Neural crest cell (in vitro differentiated cells): Measurements from ENCODE around the gene SETBP1. TPM values are rescaled to one million over a fixed set of nuclear protein-coding genes. Genes with fewer than 3 reads are reported as not detected.

ENCODE experiments used
- DNase-seq: peaks from one replicate; pipeline ENCODE4 v3.0.0; 2021; ENCODE audit warnings: low read depth, mixed read lengths, low spot score
- H3K27ac Mint-ChIP-seq: one replicate; pipeline ENCODE4 v1.8.0; 2021; ENCODE audit warnings: mild to moderate bottlenecking, mixed read lengths; ENCODE audit not compliant: unreplicated experiment
- H3K27me3 Mint-ChIP-seq: 2 replicates; pipeline ENCODE4 v1.8.0; 2021; ENCODE audit warnings: low read depth, mild to moderate bottlenecking, mixed read lengths
- H3K36me3 Mint-ChIP-seq: 2 replicates; pipeline ENCODE4 v1.8.0; 2021; ENCODE audit warnings: low read depth, mild to moderate bottlenecking, mixed read lengths
- H3K4me1 Mint-ChIP-seq: 2 replicates; pipeline ENCODE4 v1.8.0; 2021; ENCODE audit warnings: mixed read lengths
- H3K4me3 Mint-ChIP-seq: one replicate; pipeline ENCODE4 v1.8.0; 2021; ENCODE audit warnings: mild to moderate bottlenecking, mixed read lengths
- H3K9me3 Mint-ChIP-seq: 2 replicates; pipeline ENCODE4 v1.8.0; 2021; ENCODE audit warnings: mixed read lengths
- CTCF ChIP-seq: fragments of 200-600 bp; sonication (generic); conservative IDR thresholded peaks from 2 replicates; pipeline ENCODE4 v1.5.0; 2021; ENCODE audit warnings: antibody characterized with exemption, mild to moderate bottlenecking
- long read RNA-seq: library from polyadenylated mRNA; unstranded; transcript quantifications from one replicate; pipeline ENCODE4 v2.0.0, GENCODE V29; 2020
- total RNA-seq: library from RNA; stranded (reverse); gene quantifications from 2 replicates; pipeline ENCODE4 v1.2.1, GENCODE V29; 2021

The SETBP1 gene
- total RNA-seq = 38.9 and 39.3 TPM in 2 replicates
- long read RNA-seq, partial matches to known transcripts = 2 of 7 reads
- long read RNA-seq, other reads (novel, unspliced or antisense) = 5 of 7 reads

GRCh38 chr18:44680273-44681075, at the start of gene SETBP1:
Gene SETBP1, plus strand, starts transcription at chr18:44680888. Its CDS starts 20,459 bp downstream, at chr18:44701347.
- peaks cover 14% of the 10 kb centered on the region for H3K4me1 Mint-ChIP-seq
- no peak within 1 kb of the TSS for H3K4me3 Mint-ChIP-seq
- H3K27ac Mint-ChIP-seq = peak within 1 kb of the TSS; percentile 93
- H3K27me3 Mint-ChIP-seq = peaks cover 6% of the 10 kb centered on the region
- H3K9me3 Mint-ChIP-seq = no peaks in the 10 kb centered on the region
- H3K36me3 Mint-ChIP-seq = no peaks in the 10 kb centered on the region
- DNase-seq = peak; percentile 57
- TF ChIP-seq CTCF = no peak

- H3K4me3 Mint-ChIP-seq = no peak overlapping the region
- DNase-seq = no peak
- no peak for TF ChIP-seq CTCF
- no peak overlapping the region for H3K27ac Mint-ChIP-seq
- no peaks in the 10 kb centered on the region for H3K27me3 Mint-ChIP-seq
- peaks cover 4% of the 10 kb centered on the region for H3K9me3 Mint-ChIP-seq
- no peaks in the 10 kb centered on the region for H3K36me3 Mint-ChIP-seq
- H3K4me1 Mint-ChIP-seq = no peaks in the 10 kb centered on the region
Measured at GRCh38 chr18:44632469-44633145, 48.1 kb upstream of the SETBP1 start.

GRCh38 chr18:44635546-44635945, 45.1 kb upstream of the SETBP1 start:
- no peak for DNase-seq
- no peak for TF ChIP-seq CTCF
- no peak overlapping the region for H3K4me3 Mint-ChIP-seq
- H3K27ac Mint-ChIP-seq = no peak overlapping the region
- peaks cover 4% of the 10 kb centered on the region for H3K9me3 Mint-ChIP-seq
- H3K4me1 Mint-ChIP-seq = no peaks in the 10 kb centered on the region
- no peaks in the 10 kb centered on the region for H3K27me3 Mint-ChIP-seq
- H3K36me3 Mint-ChIP-seq = no peaks in the 10 kb centered on the region

- Mint-ChIP-seq H3K4me1 (no peaks in the 10 kb centered on the region), H3K4me3 (no peak overlapping the region)
Measured at GRCh38 chr18:44636241-44636640, 44.4 kb upstream of the SETBP1 start.

More at GRCh38 chr18:44636241-44636640, 44.4 kb upstream of the SETBP1 start:
- DNase-seq = no peak
- H3K9me3 Mint-ChIP-seq = peaks cover 4% of the 10 kb centered on the region
- H3K36me3 Mint-ChIP-seq = no peaks in the 10 kb centered on the region
- no peaks in the 10 kb centered on the region for H3K27me3 Mint-ChIP-seq
- H3K27ac Mint-ChIP-seq = no peak overlapping the region
- no peak for TF ChIP-seq CTCF
